DOHH2 (cell line): ENCODE data around the gene ANKRD16.

ENCODE experiments used
- H3F3A ChIP-seq: fragments of 200-600 bp; sonication (generic), shearing (Covaris generic); 2 replicates; pipeline ENCODE4 v1.6.0; 2016; ENCODE audit warnings: antibody characterized with exemption, mild to moderate bottlenecking; ENCODE audit not compliant: control insufficient read depth, insufficient read depth
- H3K27ac ChIP-seq: fragments of 200-600 bp; sonication (generic); 2 replicates; pipeline ENCODE4 v1.5.1; 2014; ENCODE audit warnings: low read depth, mild to moderate bottlenecking, low read length, moderate library complexity
- H3K27me3 ChIP-seq: fragments of 200-600 bp; sonication (generic); 2 replicates; pipeline ENCODE4 v1.6.1; 2014; ENCODE audit warnings: mild to moderate bottlenecking, low read length, mixed read lengths; ENCODE audit not compliant: control insufficient read depth
- H3K36me3 ChIP-seq: fragments of 200-600 bp; sonication (generic); 2 replicates; pipeline ENCODE4 v1.6.1; 2014; ENCODE audit warnings: mild to moderate bottlenecking, low read length, moderate library complexity, mixed read lengths; ENCODE audit not compliant: control insufficient read depth
- H3K4me1 ChIP-seq: fragments of 200-600 bp; sonication (generic); 2 replicates; pipeline ENCODE4 v1.6.1; 2014; ENCODE audit warnings: mild to moderate bottlenecking, low read length, mixed read lengths; ENCODE audit not compliant: control insufficient read depth
- H3K4me2 ChIP-seq: fragments of 200-600 bp; sonication (generic); 2 replicates; pipeline ENCODE4 v1.6.0; 2014; ENCODE audit warnings: mild to moderate bottlenecking, low read length, moderate library complexity
- H3K4me3 ChIP-seq: fragments of 200-600 bp; sonication (generic); 2 replicates; pipeline ENCODE4 v1.5.1; 2014; ENCODE audit warnings: mild to moderate bottlenecking, low read length, mixed read lengths
- H3K79me2 ChIP-seq: fragments of 200-600 bp; sonication (generic); 2 replicates; pipeline ENCODE4 v1.6.1; 2014; ENCODE audit warnings: mild to moderate bottlenecking, low read length, mixed read lengths; ENCODE audit not compliant: control insufficient read depth
- H3K9me2 ChIP-seq: fragments of 200-600 bp; sonication (generic); replicated peaks from 2 replicates; pipeline ENCODE4 v1.6.1; 2014; ENCODE audit warnings: mild to moderate bottlenecking, low read length, mixed read lengths; ENCODE audit not compliant: control insufficient read depth
- H3K9me3 ChIP-seq: fragments of 200-600 bp; sonication (generic); 2 replicates; pipeline ENCODE4 v1.6.1; 2014; ENCODE audit warnings: antibody characterized with exemption, low read length, mixed read lengths; ENCODE audit not compliant: control insufficient read depth, insufficient read depth
- H4K20me1 ChIP-seq: fragments of 200-600 bp; sonication (generic); 2 replicates; pipeline ENCODE4 v1.6.0; 2014; ENCODE audit warnings: low read depth, mild to moderate bottlenecking, antibody characterized with exemption, low read length, moderate library complexity; ENCODE audit not compliant: control insufficient read depth, insufficient read depth
- CTCF ChIP-seq: fragments of 200-600 bp; sonication (generic); IDR thresholded peaks from one replicate; pipeline ENCODE4 v1.5.1; 2014; ENCODE audit warnings: antibody characterized with exemption, mild to moderate bottlenecking, low read depth, low read length; ENCODE audit not compliant: poor library complexity, severe bottlenecking
- EZH2phosphoT487 ChIP-seq: fragments of 200-600 bp; sonication (generic); IDR thresholded peaks from 2 replicates; pipeline ENCODE4 v1.6.1; 2017; ENCODE audit warnings: borderline replicate concordance, mild to moderate bottlenecking, antibody characterized with exemption, low read length, moderate library complexity, mixed read lengths

The ANKRD16 gene

DNA sequence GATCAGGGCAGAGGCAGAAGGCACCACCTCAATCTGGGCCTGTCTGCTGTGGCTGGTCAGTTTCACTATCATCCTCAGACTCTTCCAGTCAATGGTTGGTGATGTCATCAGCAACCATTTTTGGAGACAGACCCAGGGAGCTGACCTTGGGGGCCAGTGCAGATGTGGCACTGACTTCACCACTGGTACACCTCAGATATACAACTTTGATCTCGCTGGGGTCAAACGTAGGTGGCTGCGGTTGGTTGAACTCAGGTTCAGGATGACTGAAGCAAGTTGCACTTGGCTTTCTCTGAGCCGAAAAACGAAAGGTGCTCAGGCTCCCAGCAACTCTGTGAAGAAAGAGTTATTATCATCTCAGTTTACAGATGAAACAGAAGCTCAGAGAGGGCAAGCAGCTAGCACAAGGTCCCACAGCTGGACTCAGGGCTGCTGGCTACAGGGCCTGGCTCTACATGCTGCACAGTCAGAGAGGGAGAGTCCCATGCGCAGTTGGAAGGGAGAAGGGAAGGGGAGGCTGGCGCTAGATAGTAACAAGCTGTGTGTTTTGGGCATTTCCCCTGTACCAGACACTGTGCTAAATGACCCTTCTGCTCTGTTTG, 27.2 kb downstream of the ANKRD16 start:
- H3K4me2 ChIP-seq = peak overlapping the region; percentile 30
- H3K27ac ChIP-seq = no peak overlapping the region
- no peaks in the 10 kb centered on the region for H3K79me2 ChIP-seq
- no peaks in the 10 kb centered on the region for H3K27me3 ChIP-seq
- H3K4me3 ChIP-seq = no peak overlapping the region
- no peak for TF ChIP-seq CTCF
- TF ChIP-seq EZH2phosphoT487 = no peak
- H3K9me2 ChIP-seq = no peaks in the 10 kb centered on the region
- no peaks in the 10 kb centered on the region for H3F3A ChIP-seq
- no peaks in the 10 kb centered on the region for H3K36me3 ChIP-seq
- H4K20me1 ChIP-seq = no peaks in the 10 kb centered on the region
- peaks cover 3% of the 10 kb centered on the region; the same call in 1 of the 2 replicates for H3K9me3 ChIP-seq
- peaks cover 18% of the 10 kb centered on the region for H3K4me1 ChIP-seq

- TF ChIP-seq EZH2phosphoT487 = no peak
- no peak for TF ChIP-seq CTCF
- Histone ChIP-seq H3K4me1 (peaks cover 8% of the 10 kb centered on the region), H3K79me2 (no peaks in the 10 kb centered on the region), H3K4me3 (no peak overlapping the region), H3K9me2 (no peaks in the 10 kb centered on the region), H3K36me3 (no peaks in the 10 kb centered on the region), H4K20me1 (no peaks in the 10 kb centered on the region), H3K4me2 (no peak overlapping the region), H3K27ac (no peak overlapping the region), H3F3A (no peaks in the 10 kb centered on the region), H3K27me3 (no peaks in the 10 kb centered on the region), H3K9me3 (peaks cover 3% of the 10 kb centered on the region; the same call in 1 of the 2 replicates)
These were observed 29.6 kb downstream of the ANKRD16 start for GRCh38 chr10:5860066-5860465.

GRCh38 chr10:5858811-5859210, 30.9 kb downstream of the ANKRD16 start:
- no peak for TF ChIP-seq EZH2phosphoT487
- no peak for TF ChIP-seq CTCF
- H3K9me2 ChIP-seq = no peaks in the 10 kb centered on the region
- peaks cover 8% of the 10 kb centered on the region for H3K4me1 ChIP-seq
- H3K27ac ChIP-seq = no peak overlapping the region
- H3K4me2 ChIP-seq = no peak overlapping the region
- H3F3A ChIP-seq = no peaks in the 10 kb centered on the region
- H3K79me2 ChIP-seq = no peaks in the 10 kb centered on the region
- no peaks in the 10 kb centered on the region for H3K27me3 ChIP-seq
- no peaks in the 10 kb centered on the region for H4K20me1 ChIP-seq
- H3K9me3 ChIP-seq = peaks cover 3% of the 10 kb centered on the region; the same call in 1 of the 2 replicates
- H3K36me3 ChIP-seq = no peaks in the 10 kb centered on the region
- no peak overlapping the region for H3K4me3 ChIP-seq
